Activated CD4-positive, alpha-beta T cell treated with anti-CD3 and anti-CD28 coated beads, Interleukin-2, amount 50 U/mL, for 24 hours (primary cell): Measurements from ENCODE around the gene ACSL5.

ENCODE experiments used
- DNase-seq, 2 donors: peaks; one replicate each; pipeline ENCODE4 v3.0.0-alpha.2; 2020; ENCODE audit warnings: low read depth in 1 of 2, low spot score in 1 of 2

The ACSL5 gene

GRCh38 chr10:112373912-112374338, at the start of gene ACSL5:
Gene ACSL5, plus strand, starts transcription at chr10:112374116. Its CDS starts 20,831 bp downstream, at chr10:112394947.
- DNase-seq: no peak

- no peak for DNase-seq
Measured at GRCh38 chr10:112327678-112328077, 46.2 kb upstream of the ACSL5 start.

GRCh38 chr10:112330162-112330561, 43.8 kb upstream of the ACSL5 start:
- no peak for DNase-seq

GRCh38 chr10:112330607-112331160, 43.2 kb upstream of the ACSL5 start:
- DNase-seq: no peak

- no peak for DNase-seq
Measured at GRCh38 chr10:112332022-112332421, 41.9 kb upstream of the ACSL5 start.

GRCh38 chr10:112332509-112333228, 41.2 kb upstream of the ACSL5 start:
- no peak for DNase-seq

GRCh38 chr10:112333452-112333851, 40.5 kb upstream of the ACSL5 start:
- DNase-seq: no peak

- no peak for DNase-seq
Measured at GRCh38 chr10:112335111-112335867, 38.6 kb upstream of the ACSL5 start.

- DNase-seq: no peak
Measured at GRCh38 chr10:112335868-112336265, 38.0 kb upstream of the ACSL5 start.

- no peak for DNase-seq
Measured at GRCh38 chr10:112336556-112337201, 37.2 kb upstream of the ACSL5 start.

GRCh38 chr10:112338957-112339356, 35.0 kb upstream of the ACSL5 start:
- no peak for DNase-seq

- no peak for DNase-seq
Measured at GRCh38 chr10:112340601-112341000, 33.3 kb upstream of the ACSL5 start.

GRCh38 chr10:112343056-112343806, 30.7 kb upstream of the ACSL5 start:
- no peak for DNase-seq

GRCh38 chr10:112344261-112344660, 29.7 kb upstream of the ACSL5 start:
- DNase-seq: no peak

- no peak for DNase-seq
Measured at GRCh38 chr10:112345202-112345601, 28.7 kb upstream of the ACSL5 start.

- DNase-seq: no peak
Measured at GRCh38 chr10:112345743-112346142, 28.2 kb upstream of the ACSL5 start.

- DNase-seq: no peak
Measured at GRCh38 chr10:112346774-112347173, 27.1 kb upstream of the ACSL5 start.

- no peak for DNase-seq
Measured at GRCh38 chr10:112347709-112348671, 25.9 kb upstream of the ACSL5 start.

GRCh38 chr10:112348759-112349158, 25.2 kb upstream of the ACSL5 start:
- no peak for DNase-seq
